ENCODE results near the gene BLTP1. TPM values are rescaled to one million over a fixed set of nuclear protein-coding genes. Genes with fewer than 3 reads are reported as not detected.

BLTP1 gene
- total RNA-seq, 1 experiment from 2014 or later: 25.4 TPM

DNA sequence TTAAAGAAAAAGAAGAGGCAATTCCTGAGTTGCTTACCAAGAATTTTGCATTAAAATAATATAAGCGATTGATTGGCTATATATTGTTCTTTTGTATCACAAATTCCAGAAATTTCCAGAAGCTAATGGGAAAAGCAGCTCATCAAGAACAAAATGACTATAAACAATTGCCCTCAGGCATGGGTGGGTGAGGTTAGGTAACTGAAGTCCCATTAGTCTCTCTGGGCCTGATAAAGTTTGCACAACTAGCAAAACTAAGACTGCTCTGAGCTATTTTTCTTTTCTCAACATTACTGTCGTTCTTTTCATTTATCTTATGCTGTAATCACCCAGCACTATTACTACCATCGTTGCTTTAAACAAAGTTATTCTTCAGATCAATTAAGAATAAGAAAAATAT is 19.2 kb upstream of the BLTP1 start:
- BruUV-seq (replicated peaks): no TSS peak
- no peaks in the 10 kb centered on the region for H3K79me2 ChIP-seq (ENCODE audit: insufficient read depth, low read length)
- no peak overlapping the region for H3K4me3 ChIP-seq (replicated peaks in 1 of 2; ENCODE audit: low read depth in 1 of 2, low read length in 2 of 2)
- CTCF ChIA-PET: no interaction called here
- POLR2A ChIA-PET: no interaction called here
- no peaks in the 10 kb centered on the region for H3K4me1 ChIP-seq (ENCODE audit: control insufficient read depth in 1 of 2, insufficient read depth in 2 of 2, low read length in 2 of 2)
- intact Hi-C loops (cut with micrococcal nuclease): no loop called here
- H4K20me1 ChIP-seq (ENCODE audit: insufficient read depth): no peaks in the 10 kb centered on the region
- no peak overlapping the region for H2AFZ ChIP-seq (ENCODE audit: low read depth, low read length, poor library complexity, severe bottlenecking)
- DNase-seq (ENCODE audit: low read depth, low spot score) (no peak), ATAC-seq (no peak)
- no peak overlapping the region for H3K4me2 ChIP-seq (ENCODE audit: low read length)
- H3K9ac ChIP-seq (ENCODE audit: low read length): no peak overlapping the region
- H3K9me2 ChIP-seq (ENCODE audit: insufficient read depth): no peaks in the 10 kb centered on the region
- H3K27me3 ChIP-seq (ENCODE audit: insufficient read depth, low read length): no peaks in the 10 kb centered on the region
- RAD21 ChIA-PET (ENCODE audit: low non-redundant PET in 1 of 2, low total read pairs in 2 of 2, uncharacterized antibody in 2 of 2, unreplicated experiment in 2 of 2): no interaction called here
- H3K9me3 ChIP-seq (ENCODE audit: control insufficient read depth in 1 of 2, insufficient read depth in 1 of 2, low read depth in 1 of 2, low read length in 2 of 2): no peaks in the 10 kb centered on the region
- no peak overlapping the region for H3K27ac ChIP-seq (ENCODE audit: low read depth, low read length)
- H3K36me3 ChIP-seq (ENCODE audit: control insufficient read depth in 1 of 2, insufficient read depth in 2 of 2, low read length in 2 of 2): no peaks in the 10 kb centered on the region
- TF ChIP-seq EGR1 (IDR thresholded peaks at IDR 0.05; ENCODE audit: low read depth) (no peak), ZNF274 (IDR thresholded peaks at IDR 0.05; ENCODE audit: low read depth, low read length) (no peak), POLR2A (IDR thresholded peaks at IDR 0.05; ENCODE audit: borderline replicate concordance, extremely low read depth, insufficient read depth, insufficient read length) (no peak)

DNA sequence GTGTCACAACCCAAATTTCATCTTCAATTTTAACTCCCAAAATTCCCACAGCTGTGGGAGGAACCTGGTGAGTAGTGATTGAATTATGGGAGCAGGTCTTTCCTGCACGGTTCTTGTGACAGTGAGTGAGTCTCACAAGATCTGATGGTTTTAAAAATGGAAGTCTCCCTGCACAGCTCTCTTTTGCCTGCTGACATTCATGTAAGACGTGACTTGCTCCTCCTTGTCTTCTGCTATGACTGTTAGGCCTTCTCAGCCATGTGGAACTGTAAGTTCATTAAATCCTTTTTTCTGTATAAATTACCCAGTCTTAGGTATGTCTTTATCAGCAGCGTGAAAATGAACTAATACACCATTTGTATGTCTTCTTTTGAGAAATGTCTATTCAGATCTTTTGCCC is 13.0 kb upstream of the BLTP1 start:
- Histone ChIP-seq H3K9me2 (ENCODE audit: insufficient read depth) (no peaks in the 10 kb centered on the region), H2AFZ (ENCODE audit: low read depth, low read length, poor library complexity, severe bottlenecking) (no peak overlapping the region), H4K20me1 (ENCODE audit: insufficient read depth) (no peaks in the 10 kb centered on the region), H3K36me3 (ENCODE audit: control insufficient read depth in 1 of 2, insufficient read depth in 2 of 2, low read length in 2 of 2) (no peaks in the 10 kb centered on the region), H3K4me3 (replicated peaks in 1 of 2; ENCODE audit: low read depth in 1 of 2, low read length in 2 of 2) (no peak overlapping the region), H3K4me2 (ENCODE audit: low read length) (no peak overlapping the region), H3K27me3 (ENCODE audit: insufficient read depth, low read length) (no peaks in the 10 kb centered on the region; the same call in 1 of the 2 replicates), H3K9ac (ENCODE audit: low read length) (no peak overlapping the region), H3K4me1 (ENCODE audit: control insufficient read depth in 1 of 2, insufficient read depth in 2 of 2, low read length in 2 of 2) (no peaks in the 10 kb centered on the region), H3K9me3 (ENCODE audit: control insufficient read depth in 1 of 2, insufficient read depth in 1 of 2, low read depth in 1 of 2, low read length in 2 of 2) (no peaks in the 10 kb centered on the region), H3K79me2 (ENCODE audit: insufficient read depth, low read length) (no peaks in the 10 kb centered on the region), H3K27ac (ENCODE audit: low read depth, low read length) (no peak overlapping the region)
- no peak for DNase-seq (ENCODE audit: low read depth, low spot score)
- intact Hi-C loops (cut with micrococcal nuclease): no loop called here
- ChIA-PET POLR2A (no interaction called here), RAD21 (ENCODE audit: low non-redundant PET in 1 of 2, low total read pairs in 2 of 2, uncharacterized antibody in 2 of 2, unreplicated experiment in 2 of 2) (no interaction called here), CTCF (no interaction called here)
- no TSS peak for BruUV-seq (replicated peaks)
- TF ChIP-seq JUND (IDR thresholded peaks at IDR 0.05) (no peak), CEBPB (IDR thresholded peaks at IDR 0.05; ENCODE audit: low read depth) (no peak), ELF1 (IDR thresholded peaks at IDR 0.05; ENCODE audit: borderline replicate concordance, low read depth) (no peak), EZH2phosphoT487 (IDR thresholded peaks at IDR 0.05; ENCODE audit: borderline replicate concordance) (no peak), CBX3 (IDR thresholded peaks at IDR 0.05; ENCODE audit: low read depth) (no peak), POLR2AphosphoS5 (IDR thresholded peaks at IDR 0.05; ENCODE audit: low read depth, low read length) (no peak), ZFX (IDR thresholded peaks at IDR 0.05) (no peak), RAD21 (IDR thresholded peaks at IDR 0.05; ENCODE audit: low read depth) (no peak), POLR2A (IDR thresholded peaks at IDR 0.05; ENCODE audit: borderline replicate concordance, extremely low read depth, insufficient read depth, insufficient read length) (no peak), EZH2 (IDR thresholded peaks at IDR 0.05) (no peak), SIN3A (IDR thresholded peaks at IDR 0.05; ENCODE audit: low read depth) (no peak)
- TF ChIP-seq, protein P1, sequence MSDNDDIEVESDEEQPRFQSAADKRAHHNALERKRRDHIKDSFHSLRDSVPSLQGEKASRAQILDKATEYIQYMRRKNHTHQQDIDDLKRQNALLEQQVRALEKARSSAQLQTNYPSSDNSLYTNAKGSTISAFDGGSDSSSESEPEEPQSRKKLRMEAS (IDR thresholded peaks at IDR 0.05): no peak
- TF ChIP-seq, protein P2, sequence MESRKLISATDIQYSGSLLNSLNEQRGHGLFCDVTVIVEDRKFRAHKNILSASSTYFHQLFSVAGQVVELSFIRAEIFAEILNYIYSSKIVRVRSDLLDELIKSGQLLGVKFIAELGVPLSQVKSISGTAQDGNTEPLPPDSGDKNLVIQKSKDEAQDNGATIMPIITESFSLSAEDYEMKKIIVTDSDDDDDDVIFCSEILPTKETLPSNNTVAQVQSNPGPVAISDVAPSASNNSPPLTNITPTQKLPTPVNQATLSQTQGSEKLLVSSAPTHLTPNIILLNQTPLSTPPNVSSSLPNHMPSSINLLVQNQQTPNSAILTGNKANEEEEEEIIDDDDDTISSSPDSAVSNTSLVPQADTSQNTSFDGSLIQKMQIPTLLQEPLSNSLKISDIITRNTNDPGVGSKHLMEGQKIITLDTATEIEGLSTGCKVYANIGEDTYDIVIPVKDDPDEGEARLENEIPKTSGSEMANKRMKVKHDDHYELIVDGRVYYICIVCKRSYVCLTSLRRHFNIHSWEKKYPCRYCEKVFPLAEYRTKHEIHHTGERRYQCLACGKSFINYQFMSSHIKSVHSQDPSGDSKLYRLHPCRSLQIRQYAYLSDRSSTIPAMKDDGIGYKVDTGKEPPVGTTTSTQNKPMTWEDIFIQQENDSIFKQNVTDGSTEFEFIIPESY (IDR thresholded peaks at IDR 0.05; ENCODE audit: extremely low read depth, insufficient replicate concordance, low read length): no peak
- no peak for ATAC-seq

All from HCT116 (cell line).